Karpas-422 (cell line): Measurements from ENCODE around the gene SLC12A8. TPM values are rescaled to one million over a fixed set of nuclear protein-coding genes. Genes with fewer than 3 reads are reported as not detected.

Experiments used
- DNase-seq: peaks from one replicate; pipeline ENCODE4 v3.0.0-alpha.2; 2015
- H2AFZ ChIP-seq: fragments of 200-600 bp; sonication (generic); 2 replicates; pipeline ENCODE4 v1.6.1; 2014; ENCODE audit warnings: antibody characterized with exemption, low read length, mixed read lengths
- H3K27ac ChIP-seq: fragments of 200-600 bp; sonication (generic); 2 replicates; pipeline ENCODE4 v1.5.1; 2014; ENCODE audit warnings: mild to moderate bottlenecking, low read length, moderate library complexity
- H3K27me3 ChIP-seq: fragments of 200-600 bp; sonication (generic); 2 replicates; pipeline ENCODE4 v1.6.1; 2014; ENCODE audit warnings: low read length, mixed read lengths
- H3K36me3 ChIP-seq: fragments of 200-600 bp; sonication (generic); 2 replicates; pipeline ENCODE4 v1.6.1; 2014; ENCODE audit warnings: low read length, mixed read lengths; ENCODE audit not compliant: insufficient read depth
- H3K4me1 ChIP-seq: fragments of 200-600 bp; sonication (generic); 2 replicates; pipeline ENCODE4 v1.6.1; 2014; ENCODE audit warnings: mild to moderate bottlenecking, low read length, mixed read lengths
- H3K4me2 ChIP-seq: fragments of 200-600 bp; sonication (generic); 2 replicates; pipeline ENCODE4 v1.6.1; 2014; ENCODE audit warnings: low read length, low read depth, mild to moderate bottlenecking; ENCODE audit not compliant: poor library complexity, severe bottlenecking
- H3K4me3 ChIP-seq: fragments of 200-600 bp; sonication (generic); 2 replicates; pipeline ENCODE4 v1.5.1; 2014; ENCODE audit warnings: mild to moderate bottlenecking, antibody characterized with exemption, low read length, mixed read lengths
- H3K79me2 ChIP-seq: fragments of 200-600 bp; sonication (generic); 2 replicates; pipeline ENCODE4 v1.6.1; 2014; ENCODE audit warnings: mild to moderate bottlenecking, low read length, mixed read lengths
- H3K9ac ChIP-seq: fragments of 200-600 bp; sonication (generic); 2 replicates; pipeline ENCODE4 v1.6.0; 2014; ENCODE audit warnings: low read length
- H3K9me2 ChIP-seq: fragments of 200-600 bp; sonication (generic), shearing (Covaris generic); replicated peaks from 2 replicates; pipeline ENCODE4 v1.6.0; 2014; ENCODE audit warnings: mild to moderate bottlenecking, low read length, moderate library complexity; ENCODE audit not compliant: insufficient read depth
- H3K9me3 ChIP-seq: fragments of 300-700, 200-600 bp; sonication (generic); 2 replicates; pipeline ENCODE4 v1.6.1; 2014; ENCODE audit warnings: low read length, mixed read lengths
- H4K20me1 ChIP-seq: fragments of 200-600 bp; sonication (generic); 2 replicates; pipeline ENCODE4 v1.6.1; 2014; ENCODE audit warnings: mild to moderate bottlenecking, antibody characterized with exemption, low read length, low read depth; ENCODE audit not compliant: insufficient read depth
- total RNA-seq: library from RNA; depleted of rRNA; stranded (reverse); fragments of >200 nt; shearing (Covaris generic); gene quantifications from 2 replicates; pipeline ENCODE4 v1.2.3, GENCODE V29; 2014; ENCODE audit warnings: low replicate concordance

The SLC12A8 gene
- total RNA-seq, 1 experiment from 2014 or later = 156 TPM

DNA sequence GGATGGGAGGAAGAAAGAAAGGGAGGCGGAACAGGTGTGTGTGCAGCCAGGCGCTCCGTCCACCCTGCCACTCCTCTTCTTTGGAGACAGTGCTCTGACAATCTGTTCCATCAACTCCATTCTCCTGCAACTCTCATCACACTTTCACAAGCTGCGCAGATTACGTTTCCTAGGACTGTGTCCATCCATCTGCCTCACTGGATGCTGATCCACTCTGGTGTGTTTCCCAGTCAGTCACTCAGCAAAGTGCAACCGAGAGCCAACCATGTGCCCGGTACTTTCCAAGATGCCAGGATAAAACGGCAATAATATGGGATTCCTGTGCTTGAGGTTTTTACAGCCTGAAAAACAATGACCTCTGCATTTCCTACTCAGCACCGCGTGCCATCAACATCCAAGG lies 59.6 kb downstream of the SLC12A8 start:
- no peaks in the 10 kb centered on the region for H3K9me2 ChIP-seq
- H3K4me3 ChIP-seq = no peak overlapping the region
- H2AFZ ChIP-seq = no peak overlapping the region
- H3K4me1 ChIP-seq = peaks cover 94% of the 10 kb centered on the region
- H3K4me2 ChIP-seq = no peak overlapping the region
- H3K79me2 ChIP-seq = no peaks in the 10 kb centered on the region
- DNase-seq = no peak
- H3K9ac ChIP-seq = no peak overlapping the region
- no peaks in the 10 kb centered on the region for H4K20me1 ChIP-seq
- H3K27ac ChIP-seq = no peak overlapping the region; the same call in 1 of the 2 replicates
- no peaks in the 10 kb centered on the region for H3K36me3 ChIP-seq
- no peaks in the 10 kb centered on the region for H3K9me3 ChIP-seq
- no peaks in the 10 kb centered on the region for H3K27me3 ChIP-seq

DNA sequence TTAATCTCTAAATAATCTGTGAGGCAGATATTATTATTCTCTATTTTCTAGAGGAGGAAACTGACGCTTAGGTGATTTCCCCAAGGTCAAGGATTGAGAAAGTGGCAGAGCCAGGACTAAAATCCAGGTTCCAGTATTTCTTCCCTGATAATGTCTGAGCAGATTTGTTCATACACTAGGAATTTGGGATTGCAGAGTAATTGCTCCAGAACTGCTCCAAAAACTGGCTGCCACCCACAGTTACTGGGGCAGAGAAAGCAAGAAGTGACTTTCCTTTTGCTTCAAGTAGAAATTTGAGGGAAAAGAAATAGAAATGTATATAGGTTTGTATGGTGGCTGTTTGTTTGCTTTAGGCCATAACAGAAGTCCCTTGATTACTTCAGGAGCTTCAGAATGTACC lies 60.6 kb downstream of the SLC12A8 start:
- no peaks in the 10 kb centered on the region for H3K36me3 ChIP-seq
- H3K9me2 ChIP-seq = no peaks in the 10 kb centered on the region
- H3K9me3 ChIP-seq = no peaks in the 10 kb centered on the region
- no peak for DNase-seq
- H4K20me1 ChIP-seq = no peaks in the 10 kb centered on the region
- H3K27ac ChIP-seq = peak overlapping the region; percentile 63
- H3K9ac ChIP-seq = no peak overlapping the region
- no peaks in the 10 kb centered on the region for H3K79me2 ChIP-seq
- peaks cover 96% of the 10 kb centered on the region for H3K4me1 ChIP-seq
- no peak overlapping the region for H3K4me3 ChIP-seq
- no peak overlapping the region for H3K4me2 ChIP-seq
- no peak overlapping the region for H2AFZ ChIP-seq
- no peaks in the 10 kb centered on the region for H3K27me3 ChIP-seq

DNA sequence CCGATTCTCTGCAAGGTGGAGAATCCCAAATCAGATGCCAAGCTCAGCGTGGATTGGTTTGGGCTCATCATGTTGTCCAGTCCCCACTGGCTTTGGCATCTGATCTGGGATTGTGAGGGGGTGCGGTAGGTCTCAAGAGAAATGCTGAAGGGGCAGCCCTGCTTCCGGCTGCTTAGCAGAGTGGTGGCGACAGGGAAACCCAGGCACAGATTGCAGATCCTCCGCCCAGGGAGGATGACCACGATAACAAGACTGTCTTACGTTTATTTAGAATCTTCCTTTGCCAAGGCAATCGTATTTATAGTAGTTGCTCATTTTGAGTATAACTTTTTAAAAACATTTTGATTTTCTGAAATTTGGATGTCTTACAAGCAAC lies 61.1 kb downstream of the SLC12A8 start:
- H3K4me3 ChIP-seq = no peak overlapping the region
- no peak overlapping the region for H2AFZ ChIP-seq
- no peaks in the 10 kb centered on the region for H3K36me3 ChIP-seq
- no peak for DNase-seq
- H3K27ac ChIP-seq = peak overlapping the region; percentile 63
- H3K4me1 ChIP-seq = peaks cover 96% of the 10 kb centered on the region
- H3K9me3 ChIP-seq = no peaks in the 10 kb centered on the region
- H3K4me2 ChIP-seq = no peak overlapping the region
- H3K9me2 ChIP-seq = no peaks in the 10 kb centered on the region
- no peaks in the 10 kb centered on the region for H3K79me2 ChIP-seq
- H3K27me3 ChIP-seq = no peaks in the 10 kb centered on the region
- no peak overlapping the region for H3K9ac ChIP-seq
- no peaks in the 10 kb centered on the region for H4K20me1 ChIP-seq

DNA sequence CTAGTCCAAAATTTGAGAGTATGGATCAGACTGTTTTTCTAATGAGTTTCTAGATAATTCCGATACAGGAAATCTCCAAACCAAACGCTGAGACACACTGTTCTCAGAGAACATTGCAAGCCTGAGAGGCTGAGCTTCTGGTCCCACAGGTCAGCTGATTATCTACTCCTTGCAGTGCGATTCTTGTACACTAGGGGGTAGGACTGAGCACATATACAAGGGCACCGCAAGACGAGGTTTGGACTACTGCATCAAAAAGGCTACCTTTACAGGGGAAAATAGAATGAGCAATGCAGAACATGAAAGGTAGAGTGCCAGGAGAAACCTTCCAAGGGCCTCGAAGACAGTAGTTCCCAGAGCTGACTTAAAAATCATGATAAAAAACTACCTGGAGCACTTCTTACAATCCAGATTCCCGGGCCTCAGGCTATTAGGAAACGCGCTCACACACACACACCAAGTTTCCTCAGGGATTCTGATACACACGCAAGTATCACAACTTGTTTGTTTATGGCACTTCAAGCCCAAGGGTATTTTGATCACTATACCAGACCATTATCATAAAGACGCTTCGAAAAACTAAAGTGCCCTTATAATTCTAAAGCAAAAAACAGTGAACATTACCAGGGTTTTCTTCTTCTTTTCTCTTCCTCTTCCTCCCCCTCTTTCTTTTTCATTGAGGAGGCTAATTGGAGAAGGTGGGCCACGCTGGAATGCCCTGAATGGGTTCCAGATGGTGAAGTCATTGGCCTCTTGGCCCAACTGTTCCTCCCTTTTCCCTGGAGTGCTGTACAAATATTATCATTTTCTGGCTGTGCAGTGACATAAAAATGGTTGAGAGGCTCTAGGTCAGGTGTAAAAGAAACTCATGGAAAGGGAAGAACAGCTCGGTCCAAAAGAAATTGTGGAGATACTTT lies 61.8 kb downstream of the SLC12A8 start:
- no peaks in the 10 kb centered on the region for H3K9me2 ChIP-seq
- peak; percentile 95 for DNase-seq
- H3K9ac ChIP-seq = peak overlapping the region; percentile 80
- no peak overlapping the region for H2AFZ ChIP-seq
- no peaks in the 10 kb centered on the region for H3K36me3 ChIP-seq
- H3K4me3 ChIP-seq = no peak overlapping the region
- H3K4me2 ChIP-seq = peak overlapping the region; percentile 74
- H3K4me1 ChIP-seq = peaks cover 96% of the 10 kb centered on the region
- H3K79me2 ChIP-seq = no peaks in the 10 kb centered on the region
- H3K27ac ChIP-seq = peak overlapping the region; percentile 96
- H3K9me3 ChIP-seq = no peaks in the 10 kb centered on the region
- H3K27me3 ChIP-seq = no peaks in the 10 kb centered on the region
- H4K20me1 ChIP-seq = no peaks in the 10 kb centered on the region

DNA sequence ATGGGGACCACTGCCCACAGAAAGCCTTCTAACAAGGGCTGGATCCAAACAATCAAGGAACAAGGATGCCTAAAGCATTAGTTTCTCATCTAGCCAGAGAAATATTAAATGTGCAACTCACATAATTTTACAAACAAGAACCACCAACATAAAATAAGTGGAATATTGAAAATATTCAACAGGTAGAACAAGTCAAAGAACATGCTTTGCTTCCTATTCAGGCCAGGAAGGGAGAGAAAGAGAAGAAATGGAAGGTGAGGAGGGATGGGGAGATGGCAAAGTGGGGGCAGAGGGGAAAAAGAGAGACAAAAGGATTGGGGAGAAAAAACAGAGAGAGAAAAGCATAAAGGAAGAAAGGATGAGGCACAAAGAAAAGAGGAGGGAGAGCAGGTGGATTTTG lies 63.1 kb downstream of the SLC12A8 start:
- peak overlapping the region; percentile 96 for H3K27ac ChIP-seq
- no peaks in the 10 kb centered on the region for H3K79me2 ChIP-seq
- peaks cover 96% of the 10 kb centered on the region for H3K4me1 ChIP-seq

DNA sequence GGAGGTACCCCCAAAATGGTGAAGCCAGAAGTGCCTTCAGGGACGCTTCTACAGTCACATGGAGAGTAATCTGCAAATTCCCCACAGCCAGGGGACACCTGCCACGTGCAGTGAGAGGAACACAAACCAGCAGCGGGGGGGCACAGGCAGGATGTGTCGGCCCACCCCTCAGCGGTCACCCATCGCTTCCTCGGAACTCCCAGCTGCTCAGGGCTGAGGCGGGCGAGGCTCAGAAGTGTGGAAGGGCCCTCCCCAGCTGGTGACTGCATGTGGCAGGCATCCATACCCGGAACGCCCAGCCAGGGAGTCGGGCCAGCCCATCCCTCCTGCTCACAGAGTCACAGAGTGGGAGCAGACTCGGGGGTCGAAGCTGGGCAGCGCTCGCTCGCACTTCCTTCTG lies 63.7 kb downstream of the SLC12A8 start:
- Histone ChIP-seq H3K4me3 (peak overlapping the region; percentile 55), H3K9me3 (no peaks in the 10 kb centered on the region), H3K27ac (peak overlapping the region; percentile 96), H3K9me2 (no peaks in the 10 kb centered on the region), H3K4me2 (peak overlapping the region; percentile 74), H3K4me1 (peaks cover 96% of the 10 kb centered on the region), H4K20me1 (no peaks in the 10 kb centered on the region), H2AFZ (no peak overlapping the region), H3K79me2 (no peaks in the 10 kb centered on the region), H3K9ac (peak overlapping the region; percentile 80), H3K36me3 (no peaks in the 10 kb centered on the region), H3K27me3 (no peaks in the 10 kb centered on the region)
- peak; percentile 91 for DNase-seq

More for the DNA sequence above, 63.1 kb downstream of the SLC12A8 start:
- Histone ChIP-seq H3K27me3 (no peaks in the 10 kb centered on the region), H3K36me3 (no peaks in the 10 kb centered on the region), H3K4me2 (peak overlapping the region; percentile 74), H3K9me2 (no peaks in the 10 kb centered on the region), H4K20me1 (no peaks in the 10 kb centered on the region), H3K4me3 (peak overlapping the region; percentile 55), H3K9me3 (no peaks in the 10 kb centered on the region), H2AFZ (no peak overlapping the region), H3K9ac (peak overlapping the region; percentile 80)
- no peak for DNase-seq

DNA sequence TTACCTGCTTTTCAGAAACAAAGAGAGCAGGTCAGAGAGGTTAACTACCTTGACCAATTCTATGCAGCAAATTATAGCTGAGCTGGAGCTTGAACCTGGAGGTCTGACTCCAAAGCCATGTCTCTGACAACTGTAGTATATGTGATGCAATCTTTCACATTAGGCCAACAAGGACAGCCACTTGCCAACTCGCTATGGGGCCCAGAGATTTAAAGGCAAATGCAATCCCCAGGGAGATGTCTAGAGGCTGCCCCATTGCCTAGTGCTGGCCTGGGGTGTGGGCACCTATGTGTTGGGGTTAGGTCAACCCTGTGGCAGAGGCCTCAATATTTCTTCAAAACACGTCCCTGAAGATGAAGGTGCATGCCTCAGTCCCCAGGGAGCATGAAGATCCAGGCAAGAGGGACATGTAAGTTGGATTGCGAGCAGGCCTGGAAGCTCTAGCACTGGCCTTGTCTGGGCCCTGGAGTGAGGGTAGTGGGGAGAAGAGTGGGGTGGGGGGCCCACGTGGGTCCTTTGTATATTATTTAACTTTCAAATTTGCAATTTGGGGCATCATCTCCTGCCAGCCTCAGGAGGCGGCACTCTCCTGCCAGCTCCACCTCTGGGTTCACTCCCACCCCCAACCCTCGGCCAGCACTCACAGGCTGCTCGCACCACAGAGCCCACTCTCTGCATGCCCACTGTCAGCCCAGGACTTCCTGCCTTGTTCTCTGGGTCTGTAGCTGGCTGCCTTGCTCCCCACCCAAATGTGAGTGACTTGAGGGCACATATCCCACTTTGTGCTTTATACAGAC lies 64.3 kb downstream of the SLC12A8 start:
- peak; percentile 95 for DNase-seq
- peak overlapping the region; percentile 74 for H3K4me2 ChIP-seq
- H3K4me1 ChIP-seq = peaks cover 100% of the 10 kb centered on the region
- H4K20me1 ChIP-seq = no peaks in the 10 kb centered on the region
- no peaks in the 10 kb centered on the region for H3K27me3 ChIP-seq
- H3K4me3 ChIP-seq = peak overlapping the region; percentile 55
- H3K9me3 ChIP-seq = no peaks in the 10 kb centered on the region
- H3K27ac ChIP-seq = peak overlapping the region; percentile 96
- H3K9me2 ChIP-seq = no peaks in the 10 kb centered on the region
- H3K36me3 ChIP-seq = no peaks in the 10 kb centered on the region
- H2AFZ ChIP-seq = no peak overlapping the region
- H3K79me2 ChIP-seq = no peaks in the 10 kb centered on the region
- peak overlapping the region; percentile 80 for H3K9ac ChIP-seq

DNA sequence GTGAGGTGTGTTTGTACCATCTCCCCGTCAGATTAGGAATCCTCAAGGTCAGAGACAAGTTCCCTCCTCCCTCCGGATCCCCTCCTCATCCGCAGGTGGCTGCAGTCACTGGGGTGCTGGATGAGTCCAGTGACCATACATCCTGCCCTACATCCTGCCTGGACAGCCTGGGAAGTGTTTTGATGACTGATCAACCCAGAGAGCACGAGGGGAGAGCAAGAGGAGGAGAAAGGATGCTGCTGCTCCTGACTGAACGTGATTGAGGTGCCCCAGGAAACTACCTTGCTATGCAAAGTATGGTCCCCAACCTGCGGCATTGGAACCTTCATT lies 65.1 kb downstream of the SLC12A8 start:
- Histone ChIP-seq H2AFZ (no peak overlapping the region), H3K9me3 (no peaks in the 10 kb centered on the region), H3K36me3 (no peaks in the 10 kb centered on the region), H3K9me2 (no peaks in the 10 kb centered on the region), H3K79me2 (no peaks in the 10 kb centered on the region), H3K9ac (peak overlapping the region; percentile 80), H3K4me3 (peak overlapping the region; percentile 53; the same call in 1 of the 2 replicates), H3K4me1 (peaks cover 100% of the 10 kb centered on the region), H3K27me3 (no peaks in the 10 kb centered on the region), H4K20me1 (no peaks in the 10 kb centered on the region), H3K27ac (peak overlapping the region; percentile 96), H3K4me2 (peak overlapping the region; percentile 74)
- peak; percentile 80 for DNase-seq
